HG03135 (cell line): ENCODE results near the gene MNAT1.
A peak's percentile ranks its signal among the peaks of the same experiment; 100 is the strongest.
"Not testable (repeated sequence)": the region's sequence is repeated elsewhere in the genome, so short reads cannot be mapped to it uniquely, and the experiment has no call there.

ENCODE experiments used
- ATAC-seq: cut with Tn5 transposase; IDR thresholded peaks from one replicate; pipeline ENCODE4 v1.9.1; 2021; ENCODE audit warnings: mild to moderate bottlenecking, moderate library complexity; ENCODE audit not compliant: unreplicated experiment

The MNAT1 gene

DNA sequence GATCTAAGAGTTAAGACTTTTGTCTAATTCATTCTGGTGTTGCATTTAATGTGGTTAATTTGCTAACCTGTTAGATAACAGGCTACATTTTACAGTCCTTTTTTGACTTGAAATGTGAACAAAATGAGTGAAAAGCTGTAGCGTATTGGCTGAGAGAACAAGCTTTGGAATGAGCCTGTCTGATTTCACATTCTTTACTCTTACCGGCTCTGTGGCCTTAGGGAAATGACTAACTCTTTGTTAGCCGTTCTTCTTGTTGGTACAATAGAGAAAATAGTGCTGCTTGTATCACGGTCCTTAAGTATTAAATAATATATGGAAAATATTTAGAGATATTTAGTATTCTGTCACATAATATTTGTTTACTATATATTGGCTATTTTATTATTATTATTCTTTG, 1.9 kb downstream of the MNAT1 start:
- no peak for ATAC-seq

- no peak for ATAC-seq
Measured at GRCh38 chr14:60738843-60739508, 4.4 kb downstream of the MNAT1 start.

- no peak for ATAC-seq
Measured at GRCh38 chr14:60744566-60744965, 10.0 kb downstream of the MNAT1 start.

GRCh38 chr14:60753264-60754119, 18.9 kb downstream of the MNAT1 start:
- ATAC-seq = peak; percentile 97

DNA sequence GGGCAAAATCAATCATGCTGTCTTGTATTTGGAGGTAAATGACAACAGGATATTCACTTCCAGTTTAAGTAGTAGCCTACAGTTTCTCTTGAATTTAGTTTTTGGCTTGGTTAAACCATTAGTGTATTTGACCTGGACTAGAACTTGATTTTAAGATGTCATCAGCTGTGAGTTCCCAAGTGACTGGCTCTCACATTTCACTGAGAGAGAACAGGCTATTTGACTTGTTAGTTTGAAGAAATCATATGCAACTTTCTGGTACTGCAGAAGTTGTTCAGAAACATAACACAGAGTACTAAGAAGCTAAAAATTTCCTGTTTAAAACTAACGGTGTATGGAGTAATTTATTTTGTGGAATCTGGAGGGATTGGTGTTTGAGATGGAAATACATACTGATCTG, 22.3 kb downstream of the MNAT1 start:
- no peak for ATAC-seq

DNA sequence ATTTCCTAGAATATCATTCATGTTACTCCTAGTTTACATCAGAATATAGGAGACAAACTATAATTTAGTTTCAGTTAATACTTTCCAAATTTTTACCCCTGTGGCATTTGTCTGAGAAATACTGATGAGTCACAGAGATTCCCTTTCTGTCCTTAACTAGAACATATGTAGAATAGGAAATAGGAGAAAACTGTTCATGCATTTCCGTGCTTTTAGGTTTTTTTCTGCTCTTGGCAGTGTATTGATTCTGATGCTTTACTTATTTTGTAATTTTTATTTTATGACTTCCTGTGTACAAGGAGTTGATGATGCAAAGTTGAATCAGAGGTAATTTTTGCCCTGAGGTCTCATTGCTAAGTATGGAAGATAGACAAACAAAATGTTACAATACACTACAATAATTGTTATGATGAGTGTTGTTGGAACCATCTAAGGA, 23.0 kb downstream of the MNAT1 start:
- no peak for ATAC-seq

- no peak for ATAC-seq
Measured at GRCh38 chr14:60758885-60759284, 24.3 kb downstream of the MNAT1 start.

DNA sequence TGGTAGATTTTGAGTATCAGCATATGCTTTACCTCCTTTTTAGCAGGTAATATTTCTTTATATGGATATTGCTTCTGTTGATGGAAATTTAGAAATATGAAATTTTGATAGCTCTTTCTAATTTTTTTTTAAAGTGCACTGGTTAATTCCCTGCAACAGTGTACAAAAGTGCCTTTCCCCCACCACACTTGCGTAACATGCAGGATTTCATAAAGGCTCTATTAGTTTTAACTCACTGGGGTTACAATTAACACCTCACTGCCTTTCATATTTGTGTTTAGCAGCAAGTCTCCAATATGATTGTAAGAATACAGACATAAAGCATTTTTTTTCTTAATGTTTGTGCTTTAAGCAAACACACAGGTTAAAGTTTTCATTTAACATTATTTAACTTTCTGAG, 25.6 kb downstream of the MNAT1 start:
- ATAC-seq = no peak

DNA sequence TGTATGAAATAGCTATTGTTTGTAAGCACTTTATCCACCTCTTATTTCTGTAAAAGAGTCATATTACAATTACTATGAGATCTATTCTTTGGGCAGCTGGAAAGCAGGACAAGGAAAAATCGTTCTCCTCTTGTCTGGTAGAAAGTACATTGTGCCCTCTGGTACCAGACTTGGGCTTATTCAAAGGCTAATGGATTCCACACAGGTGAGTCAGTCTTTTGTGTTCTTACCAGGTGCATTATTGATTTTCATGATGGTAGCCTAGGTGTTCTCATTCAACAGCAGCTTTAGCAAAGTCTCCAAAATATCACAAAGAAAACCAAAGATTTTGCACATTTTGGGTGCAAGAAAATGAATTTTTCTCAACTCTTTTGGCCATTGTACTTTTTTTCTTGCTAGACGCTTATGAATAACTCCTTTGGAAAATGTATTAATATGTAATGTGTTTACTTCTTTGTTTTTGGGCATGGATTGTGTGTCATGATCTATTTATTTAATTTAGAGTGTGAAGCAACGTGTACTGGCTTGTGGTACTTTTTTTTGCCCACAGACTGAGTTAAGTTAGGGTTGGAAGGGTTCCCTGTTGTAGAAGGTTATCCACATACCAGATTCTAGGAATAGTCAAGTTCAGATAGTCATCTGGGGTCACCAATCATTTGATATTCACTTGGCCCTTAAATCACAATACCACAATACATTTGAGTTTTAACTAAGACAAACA, 26.2 kb downstream of the MNAT1 start:
- ATAC-seq = no peak

GRCh38 chr14:60768602-60769001, 34.0 kb downstream of the MNAT1 start:
- ATAC-seq = no peak

DNA sequence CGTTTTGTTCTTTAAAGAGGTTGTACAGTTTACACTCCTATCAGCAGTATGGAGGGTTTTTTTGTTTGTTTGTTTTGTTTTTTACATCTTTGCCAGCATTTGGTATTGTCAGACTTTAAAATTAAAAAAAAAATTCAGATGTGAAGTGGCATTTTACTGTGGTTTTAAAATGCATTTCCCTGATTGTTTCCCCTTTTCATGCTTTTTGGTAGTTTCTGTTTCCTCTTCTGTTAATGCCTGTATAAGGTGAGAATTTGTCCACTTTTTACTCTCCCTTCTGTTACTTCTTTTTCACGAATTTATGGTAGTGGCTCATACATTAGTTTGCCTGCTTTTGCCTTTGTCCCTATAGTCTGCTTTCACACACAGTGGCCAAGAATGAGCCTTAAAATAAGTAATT, 36.6 kb downstream of the MNAT1 start:
- ATAC-seq = no peak

GRCh38 chr14:60773558-60773957, 39.0 kb downstream of the MNAT1 start:
- ATAC-seq = no peak

GRCh38 chr14:60775296-60775695, 40.7 kb downstream of the MNAT1 start:
- ATAC-seq = no peak

GRCh38 chr14:60777856-60778578, 43.5 kb downstream of the MNAT1 start:
- no peak for ATAC-seq

GRCh38 chr14:60779745-60780514, 45.4 kb downstream of the MNAT1 start:
- ATAC-seq = not testable (repeated sequence)

GRCh38 chr14:60780558-60780957, 46.0 kb downstream of the MNAT1 start:
- ATAC-seq = not testable (repeated sequence)

- no peak for ATAC-seq
Measured at GRCh38 chr14:60786905-60787304, 52.3 kb downstream of the MNAT1 start.

- no peak for ATAC-seq
Measured at GRCh38 chr14:60789656-60790055, 55.1 kb downstream of the MNAT1 start.

- ATAC-seq = no peak
Measured at GRCh38 chr14:60790850-60791249, 56.3 kb downstream of the MNAT1 start.

DNA sequence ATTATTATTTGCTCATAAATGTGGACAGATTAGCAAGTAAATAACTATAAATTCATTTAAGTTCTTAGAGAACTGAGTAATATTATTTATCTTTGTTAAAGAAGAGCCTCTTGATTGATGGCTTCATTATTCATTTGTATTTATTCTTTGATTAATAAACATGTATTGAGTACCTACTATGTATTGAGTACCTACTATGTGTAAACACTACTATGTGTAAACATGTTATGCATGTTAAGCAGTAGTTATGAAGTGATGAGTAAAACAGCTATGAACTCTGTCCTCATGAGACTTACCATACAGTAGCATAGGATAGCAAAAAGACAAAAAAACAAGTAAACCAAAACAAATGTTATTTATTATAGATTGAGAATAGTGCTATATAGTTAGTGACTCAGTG, 61.9 kb downstream of the MNAT1 start:
- no peak for ATAC-seq
